MCF 10A (cell line): ENCODE data around the gene ERBB3. TPM values are rescaled to one million over a fixed set of nuclear protein-coding genes. Genes with fewer than 3 reads are reported as not detected.

ENCODE experiments used
- BruUV-seq: library from RNA; stranded (reverse); fragments of 400-500 nt; replicated peaks from 2 replicates; lab custom pipeline; 2021; lab: Mats Ljungman, UMichigan
- CTCF ChIA-PET: fragments of 300-600 bp; sonication (Branson Sonifier 250); formaldehyde crosslinking; extraction: SDS; loops from one replicate; lab custom pipeline; 2021; ENCODE audit warnings: antibody characterized with exemption, inconsistent platforms; lab: Yijun Ruan, JAX
- POLR2A ChIA-PET: fragments of 300-600, 350-650 bp; sonication (Branson Sonifier 250); formaldehyde crosslinking; extraction: SDS; loops from one replicate; lab custom pipeline; 2020; ENCODE audit warnings: antibody characterized with exemption, inconsistent platforms; lab: Yijun Ruan, JAX
- DNase-seq: peaks from one replicate; pipeline ENCODE4 v3.0.0-alpha.2; 2018; ENCODE audit not compliant: unreplicated experiment
- H3K27ac Mint-ChIP-seq: one replicate; pipeline ENCODE4 v1.8.0; 2022; ENCODE audit warnings: mild to moderate bottlenecking, low read depth, mixed read lengths; ENCODE audit not compliant: unreplicated experiment
- H3K27me3 Mint-ChIP-seq: one replicate; pipeline ENCODE4 v1.8.0; 2022; ENCODE audit warnings: mixed read lengths; ENCODE audit not compliant: insufficient read depth, unreplicated experiment
- H3K36me3 Mint-ChIP-seq: one replicate; pipeline ENCODE4 v1.8.0; 2022; ENCODE audit warnings: mild to moderate bottlenecking, moderate library complexity, mixed read lengths; ENCODE audit not compliant: insufficient read depth, unreplicated experiment
- H3K4me1 Mint-ChIP-seq: one replicate; pipeline ENCODE4 v1.8.0; 2022; ENCODE audit warnings: mixed read lengths; ENCODE audit not compliant: insufficient read depth, unreplicated experiment
- H3K4me3 Mint-ChIP-seq: one replicate; pipeline ENCODE4 v1.8.0; 2022; ENCODE audit warnings: mild to moderate bottlenecking, moderate library complexity, mixed read lengths; ENCODE audit not compliant: unreplicated experiment
- H3K9me3 Mint-ChIP-seq: one replicate; pipeline ENCODE4 v1.8.0; 2022; ENCODE audit warnings: mixed read lengths; ENCODE audit not compliant: unreplicated experiment
- CTCF ChIP-seq: fragments of 200-600 bp; IDR thresholded peaks from one replicate; pipeline ENCODE4 v1.8.0; 2022; ENCODE audit warnings: antibody characterized with exemption, mild to moderate bottlenecking; ENCODE audit not compliant: unreplicated experiment
- intact Hi-C: fragments of 100-400 bp; cut with micrococcal nuclease; formaldehyde crosslinking; loops from 2 replicates; pipeline ENCODE4 v1.14.1; 2022
- total RNA-seq: library from RNA; stranded (reverse); gene quantifications from 2 replicates; pipeline ENCODE4 v1.2.3, GENCODE V29; 2022

The ERBB3 gene
- total RNA-seq, 1 experiment from 2014 or later = 3.7 TPM

GRCh38 chr12:56103823-56104108, 23.8 kb downstream of the ERBB3 start:
- no peaks in the 10 kb centered on the region for H3K27me3 Mint-ChIP-seq
- intact Hi-C loops = loop anchor here (1.0 kb wide), 2 partner anchors 24 to 56 kb away; no protein-coding TSS in a partner anchor
- H3K9me3 Mint-ChIP-seq = no peaks in the 10 kb centered on the region
- peak overlapping the region; percentile 95 for H3K27ac Mint-ChIP-seq
- no peak for DNase-seq
- ChIA-PET POLR2A (interaction anchor here (0.6 to 10.0 kb wide), 32 partner anchors 9 to 1823 kb away, joined by 3 to 249 read pairs (median 6); partner anchors contain the start of genes DNAJC14, ERBB3, ESYT1 and HNRNPA1), CTCF (interaction anchor here (0.7 to 3.4 kb wide), 7 partner anchors 14 to 167 kb away, joined by 3 to 24 read pairs (median 4); partner anchors contain the start of gene ZC3H10)
- BruUV-seq = TSS peak; percentile 83
- H3K4me1 Mint-ChIP-seq = peaks cover 9% of the 10 kb centered on the region
- peaks cover 44% of the 10 kb centered on the region for H3K36me3 Mint-ChIP-seq
- H3K4me3 Mint-ChIP-seq = peak overlapping the region; percentile 97
- TF ChIP-seq CTCF = no peak

- POLR2A ChIA-PET = interaction anchor here (0.6 to 10.0 kb wide), 37 partner anchors 8 to 1823 kb away, joined by 3 to 249 read pairs (median 5); partner anchors contain the start of genes DGKA, DNAJC14, ERBB3 and ESYT1
- peaks cover 9% of the 10 kb centered on the region for H3K4me1 Mint-ChIP-seq
- BruUV-seq = no TSS peak
- H3K4me3 Mint-ChIP-seq = peak within 1 kb of the TSS; percentile 97
- H3K36me3 Mint-ChIP-seq = peaks cover 49% of the 10 kb centered on the region
- H3K27me3 Mint-ChIP-seq = no peaks in the 10 kb centered on the region
- H3K27ac Mint-ChIP-seq = peak within 1 kb of the TSS; percentile 95
- intact Hi-C loops = loop anchor here (1.0 kb wide), 1 partner anchor 57 kb away; no protein-coding TSS in a partner anchor
- H3K9me3 Mint-ChIP-seq = no peaks in the 10 kb centered on the region
- CTCF ChIA-PET = interaction anchor here (0.6 to 3.4 kb wide), 11 partner anchors 9 to 1696 kb away, joined by 3 to 24 read pairs (median 4); partner anchors contain the start of gene ZC3H10
- TF ChIP-seq CTCF = no peak
- peak; percentile 99 for DNase-seq
These were observed 24.3 kb downstream of the ERBB3 start, which contains the start of gene PA2G4 for GRCh38 chr12:56104109-56104814. TSS of gene PA2G4 (plus strand) at chr12:56104559. CDS start at chr12:56104738, 179 bp downstream.

GRCh38 chr12:56104815-56105608, 25.0 kb downstream of the ERBB3 start:
- ChIA-PET CTCF (interaction anchor here (0.6 to 3.4 kb wide), 12 partner anchors 8 to 368 kb away, joined by 3 to 24 read pairs (median 4); partner anchors contain the start of genes RAB5B and ZC3H10), POLR2A (interaction anchor here (0.6 to 10.0 kb wide), 33 partner anchors 7 to 366 kb away, joined by 3 to 249 read pairs (median 5); partner anchors contain the start of genes DGKA, DNAJC14, ERBB3 and ESYT1)
- Mint-ChIP-seq H3K9me3 (no peaks in the 10 kb centered on the region), H3K4me1 (peaks cover 9% of the 10 kb centered on the region), H3K36me3 (peaks cover 54% of the 10 kb centered on the region), H3K27ac (peak overlapping the region; percentile 95), H3K27me3 (no peaks in the 10 kb centered on the region), H3K4me3 (peak overlapping the region; percentile 97)
- intact Hi-C loops = loop anchor here (1.0 kb wide), 1 partner anchor 58 kb away; no protein-coding TSS in a partner anchor
- no peak for TF ChIP-seq CTCF
- DNase-seq = peak; percentile 21
- no TSS peak for BruUV-seq
